GM21526 (cell line): ENCODE results near the gene DAAM1.

Experiments
- ATAC-seq: cut with Tn5 transposase; IDR thresholded peaks from one replicate; pipeline ENCODE4 v1.9.1; 2021; ENCODE audit warnings: moderate library complexity; ENCODE audit not compliant: unreplicated experiment, low FRiP score

The DAAM1 gene

GRCh38 chr14:59309291-59309900, 120.9 kb downstream of the DAAM1 start:
- no peak for ATAC-seq

DNA sequence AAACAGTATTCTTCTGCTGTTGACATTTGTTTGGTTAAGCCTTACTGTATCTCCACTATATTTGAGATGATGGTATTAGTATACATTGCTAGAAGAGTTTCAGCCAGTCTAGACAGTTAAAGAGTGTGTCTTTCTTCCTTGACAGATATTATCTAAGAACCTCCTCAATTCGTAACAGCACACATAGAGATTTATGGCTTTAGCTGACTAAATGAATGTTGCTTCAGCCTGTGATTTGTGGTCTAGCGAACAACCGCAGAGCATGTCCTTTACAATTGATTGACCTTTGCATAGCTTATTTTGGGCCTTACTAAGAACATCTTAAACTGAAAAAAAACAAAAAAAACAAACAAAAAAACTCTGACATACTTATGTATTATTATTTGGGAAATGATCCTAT, 122.2 kb downstream of the DAAM1 start:
- ATAC-seq: no peak

GRCh38 chr14:59311723-59312122, 123.3 kb downstream of the DAAM1 start:
- ATAC-seq: no peak

- no peak for ATAC-seq
Observed at GRCh38 chr14:59313144-59313651, 124.7 kb downstream of the DAAM1 start.

GRCh38 chr14:59313658-59314608, 125.5 kb downstream of the DAAM1 start:
- ATAC-seq: no peak

DNA sequence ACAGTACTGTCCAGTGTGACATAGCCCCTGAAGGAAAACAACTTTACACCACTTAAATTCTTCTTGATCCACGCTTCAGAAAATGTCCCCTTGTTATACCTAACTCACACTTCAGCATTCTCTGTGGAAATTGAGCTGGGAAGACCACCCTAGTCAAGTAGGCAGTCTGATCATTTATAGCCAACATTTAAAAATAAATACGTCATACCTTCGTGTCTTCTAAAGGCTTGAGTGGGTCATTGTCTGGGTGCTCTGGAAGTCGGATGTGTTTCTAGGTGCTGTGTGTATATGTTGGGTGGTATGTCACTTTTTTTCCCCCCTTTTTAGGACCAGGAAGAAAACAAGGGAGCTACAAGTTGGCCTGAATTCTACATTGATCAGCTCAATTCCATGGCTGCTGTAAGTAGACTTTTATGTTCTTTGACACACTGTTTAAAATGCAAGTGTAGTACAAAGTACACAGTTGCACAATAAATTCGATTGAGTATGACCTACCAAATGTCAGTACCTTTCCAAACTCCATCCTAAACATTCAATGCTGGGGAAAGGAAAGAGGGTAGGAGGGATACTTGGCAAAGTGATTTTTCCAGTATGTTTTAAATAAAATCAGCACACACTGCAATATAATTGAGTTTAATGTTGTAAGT, 126.6 kb downstream of the DAAM1 start:
- no peak for ATAC-seq

GRCh38 chr14:59316151-59316830, 127.8 kb downstream of the DAAM1 start:
- ATAC-seq: no peak

- ATAC-seq: no peak
Observed at GRCh38 chr14:59317346-59317745, 128.9 kb downstream of the DAAM1 start.

DNA sequence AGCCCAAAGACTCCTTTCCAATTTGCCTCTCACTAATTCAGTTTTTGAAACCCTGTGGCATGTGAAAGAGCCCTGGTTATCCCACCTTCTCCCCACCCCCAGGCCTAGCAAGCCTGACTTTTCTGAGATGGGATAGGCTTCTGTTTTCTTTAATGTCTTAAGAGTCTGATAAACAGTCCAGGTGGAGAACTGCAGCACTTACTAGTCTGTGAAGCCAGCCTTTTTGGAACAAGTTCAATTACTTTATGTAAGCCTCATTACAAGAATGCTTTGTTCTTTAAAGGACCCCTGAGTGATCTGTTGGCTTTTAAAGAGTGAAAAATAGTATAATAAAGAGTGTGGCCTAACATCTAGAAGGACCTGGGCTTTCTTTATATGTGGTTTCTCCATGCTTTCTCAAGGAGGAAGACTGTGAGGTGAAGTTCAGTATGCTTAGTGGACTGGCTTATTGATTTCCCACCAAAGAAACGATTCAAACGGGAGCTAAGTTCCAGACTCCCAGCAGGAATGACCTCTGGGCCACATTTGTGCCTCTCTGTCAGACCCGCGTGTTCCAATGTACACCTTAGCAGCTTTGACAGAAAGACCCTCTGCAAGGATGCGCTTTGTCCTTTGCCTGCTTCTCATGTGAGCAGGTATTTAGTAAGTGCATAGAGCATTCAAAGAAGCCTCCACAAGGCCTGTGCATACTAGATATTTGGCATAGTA, 129.5 kb downstream of the DAAM1 start:
- ATAC-seq: no peak

GRCh38 chr14:59318908-59319307, 130.4 kb downstream of the DAAM1 start:
- no peak for ATAC-seq

GRCh38 chr14:59320361-59320760, 131.9 kb downstream of the DAAM1 start:
- ATAC-seq: no peak

DNA sequence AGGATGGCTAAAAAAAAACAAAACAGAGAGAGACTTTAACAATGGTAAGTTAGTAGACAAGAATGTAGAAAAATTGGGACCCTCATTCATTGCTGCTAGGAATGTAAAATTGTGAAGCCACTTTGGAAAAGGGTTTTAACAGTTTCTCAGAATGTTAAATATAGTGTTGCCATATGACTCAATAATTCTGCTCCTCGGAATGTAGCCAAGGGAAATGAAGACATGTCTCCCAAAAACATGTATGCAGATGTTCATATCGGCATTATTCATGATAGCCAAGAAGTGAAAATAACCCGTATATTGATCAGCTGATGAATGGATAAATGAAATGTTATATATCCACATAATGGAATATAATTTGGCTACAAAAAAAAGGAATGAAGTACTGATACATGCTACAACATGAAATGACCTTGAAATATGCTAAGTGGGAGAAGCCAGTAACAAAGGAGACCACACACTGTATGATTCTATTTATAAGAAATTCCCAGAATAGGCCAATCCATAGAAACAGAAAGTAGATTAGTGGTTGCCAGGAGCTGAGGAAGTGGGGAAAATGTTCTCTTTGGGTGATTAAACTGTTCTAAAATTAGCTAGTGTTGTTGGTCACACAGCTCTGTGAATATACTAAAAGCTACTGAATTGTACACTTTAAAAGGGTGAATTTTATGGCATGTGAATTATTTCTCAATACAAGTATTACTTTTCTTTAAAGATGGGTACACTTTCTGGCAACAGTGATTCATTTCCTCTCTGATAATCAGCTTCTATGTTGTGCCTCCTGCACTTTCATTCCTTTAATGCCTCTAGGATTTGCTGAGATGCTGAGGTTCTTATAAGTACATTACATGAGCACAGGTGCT, 132.5 kb downstream of the DAAM1 start:
- ATAC-seq: no peak

GRCh38 chr14:59321626-59321949, 133.1 kb downstream of the DAAM1 start:
- ATAC-seq: no peak

- ATAC-seq: no peak
Observed at GRCh38 chr14:59325906-59326305, 137.4 kb downstream of the DAAM1 start.

- ATAC-seq: no peak
Observed at GRCh38 chr14:59328454-59328853, 140.0 kb downstream of the DAAM1 start.

- ATAC-seq: peak; percentile 97
Observed at GRCh38 chr14:59330455-59330854, 142.0 kb downstream of the DAAM1 start.

DNA sequence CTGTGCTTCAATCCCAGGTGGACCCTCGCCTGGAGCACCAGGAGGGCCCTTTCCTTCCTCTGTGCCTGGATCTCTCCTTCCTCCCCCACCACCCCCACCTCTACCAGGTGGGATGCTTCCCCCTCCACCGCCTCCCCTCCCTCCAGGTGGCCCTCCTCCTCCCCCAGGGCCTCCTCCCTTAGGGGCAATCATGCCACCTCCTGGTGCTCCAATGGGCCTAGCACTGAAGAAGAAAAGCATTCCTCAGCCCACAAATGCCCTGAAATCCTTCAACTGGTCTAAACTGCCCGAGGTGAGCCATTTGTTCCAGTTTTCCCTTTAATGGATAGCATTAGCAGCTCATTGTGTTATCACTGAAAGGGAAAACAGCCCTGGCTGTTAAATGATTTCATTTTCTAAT, 142.8 kb downstream of the DAAM1 start:
- no peak for ATAC-seq

GRCh38 chr14:59332727-59333126, 144.3 kb downstream of the DAAM1 start:
- ATAC-seq: no peak

GRCh38 chr14:59333235-59333634, 144.8 kb downstream of the DAAM1 start:
- no peak for ATAC-seq
